B cell (primary cell): ENCODE measurements around the gene DYRK4.

Experiments used
- CTCF ChIP-seq: fragments of 200-600 bp; IDR thresholded peaks from one replicate; pipeline ENCODE4 v1.8.0; 2022; ENCODE audit warnings: antibody characterized with exemption, mild to moderate bottlenecking
- EZH2 ChIP-seq: IDR thresholded peaks from 2 replicates; pipeline ENCODE4 v1.6.1; 2012; ENCODE audit warnings: borderline replicate concordance, low read depth, mild to moderate bottlenecking, moderate library complexity, low read length; ENCODE audit not compliant: insufficient read depth, poor library complexity, severe bottlenecking

GRCh38 chr12:4630262-4630661, 68.3 kb downstream of the DYRK4 start:
- TF ChIP-seq CTCF (no peak), EZH2 (no peak)
